Measurements from ENCODE around the gene NATD1. TPM values are rescaled to one million over a fixed set of nuclear protein-coding genes. Genes with fewer than 3 reads are reported as not detected.

Gene NATD1
- total RNA-seq, 1 experiment from 2014 or later = 7.3 TPM

GRCh38 chr17:21272250-21272649 is 19.0 kb upstream of the NATD1 start:
- H3K27me3 ChIP-seq (ENCODE audit: insufficient read depth, low read length) = peaks cover 4% of the 10 kb centered on the region; the same call in 1 of the 2 replicates
- Mint-ChIP-seq H3K4me3 (no peak overlapping the region), H3K9me3 (no peaks in the 10 kb centered on the region), H3K4me1 (peaks cover 9% of the 10 kb centered on the region in 2 experiments), H3K36me3 (ENCODE audit: insufficient read depth in 1 of 3, low read depth in 3 of 3) (no peaks in the 10 kb centered on the region; a peak in 1 of 7 replicates), H3K27ac (no peak overlapping the region; a peak in 1 of 7 replicates), H3K27me3 (ENCODE audit: low read depth) (peaks cover 31% of the 10 kb centered on the region)
- no peak overlapping the region for H3K27ac ChIP-seq (ENCODE audit: insufficient read length, low read depth, low read length)
- no peaks in the 10 kb centered on the region for H3K79me2 ChIP-seq (ENCODE audit: insufficient read depth, low read length)
- no peaks in the 10 kb centered on the region for H3K79me1 ChIP-seq (ENCODE audit: insufficient read depth, low read depth, low read length, poor library complexity, severe bottlenecking)
- peaks cover 14% of the 10 kb centered on the region for H3K23me2 ChIP-seq (ENCODE audit: insufficient read length, low read depth, low read length, poor library complexity, severe bottlenecking)
- no peak overlapping the region for H4K8ac ChIP-seq (replicated peaks; ENCODE audit: insufficient read length, low read depth, low read length)
- H2BK15ac ChIP-seq (ENCODE audit: low read depth, low read length) = no peak overlapping the region
- H3K14ac ChIP-seq (ENCODE audit: insufficient read depth, low read length) = no peak overlapping the region
- H2AFZ ChIP-seq (ENCODE audit: low read length) = no peak overlapping the region
- H4K5ac ChIP-seq (ENCODE audit: insufficient read length, low read depth, low read length) = no peak overlapping the region
- no peaks in the 10 kb centered on the region for H3K9me3 ChIP-seq (ENCODE audit: control insufficient read depth, low read depth, low read length)
- TF ChIP-seq, protein P1, sequence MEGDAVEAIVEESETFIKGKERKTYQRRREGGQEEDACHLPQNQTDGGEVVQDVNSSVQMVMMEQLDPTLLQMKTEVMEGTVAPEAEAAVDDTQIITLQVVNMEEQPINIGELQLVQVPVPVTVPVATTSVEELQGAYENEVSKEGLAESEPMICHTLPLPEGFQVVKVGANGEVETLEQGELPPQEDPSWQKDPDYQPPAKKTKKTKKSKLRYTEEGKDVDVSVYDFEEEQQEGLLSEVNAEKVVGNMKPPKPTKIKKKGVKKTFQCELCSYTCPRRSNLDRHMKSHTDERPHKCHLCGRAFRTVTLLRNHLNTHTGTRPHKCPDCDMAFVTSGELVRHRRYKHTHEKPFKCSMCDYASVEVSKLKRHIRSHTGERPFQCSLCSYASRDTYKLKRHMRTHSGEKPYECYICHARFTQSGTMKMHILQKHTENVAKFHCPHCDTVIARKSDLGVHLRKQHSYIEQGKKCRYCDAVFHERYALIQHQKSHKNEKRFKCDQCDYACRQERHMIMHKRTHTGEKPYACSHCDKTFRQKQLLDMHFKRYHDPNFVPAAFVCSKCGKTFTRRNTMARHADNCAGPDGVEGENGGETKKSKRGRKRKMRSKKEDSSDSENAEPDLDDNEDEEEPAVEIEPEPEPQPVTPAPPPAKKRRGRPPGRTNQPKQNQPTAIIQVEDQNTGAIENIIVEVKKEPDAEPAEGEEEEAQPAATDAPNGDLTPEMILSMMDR (conservative IDR thresholded peaks at IDR 0.05) = no peak
- H3K4me1 ChIP-seq (ENCODE audit: insufficient read depth, low read length) = peaks cover 2% of the 10 kb centered on the region; the same call in 1 of the 2 replicates
- no peak overlapping the region for H3K18ac ChIP-seq (ENCODE audit: insufficient read length, low read depth, low read length)
- H2BK120ac ChIP-seq (ENCODE audit: low read depth, low read length, poor library complexity, severe bottlenecking) = no peak overlapping the region
- H2BK12ac ChIP-seq (ENCODE audit: insufficient read length, low read depth, low read length) = no peak overlapping the region
- no CpG with 5 or more reads among the region's 3 CpGs for WGBS (ENCODE audit: extremely low coverage, insufficient read length, low lambda C conversion rate)
- H2BK20ac ChIP-seq (ENCODE audit: low read depth, low read length, poor library complexity, severe bottlenecking) = no peak overlapping the region
- H2AK5ac ChIP-seq (ENCODE audit: insufficient read length, low read length) = no peak overlapping the region
- H3K4me2 ChIP-seq (ENCODE audit: insufficient read depth, insufficient read length, low read length) = no peak overlapping the region
- H3K9ac ChIP-seq (ENCODE audit: extremely low read depth, insufficient read length, low read length) = no peak overlapping the region
- H4K91ac ChIP-seq (ENCODE audit: insufficient read length, low read depth, low read length) = no peak overlapping the region
- no peak overlapping the region for H3T11ph ChIP-seq (ENCODE audit: low read length)
- H3K23ac ChIP-seq (ENCODE audit: insufficient read length, low read depth, low read length) = no peak overlapping the region
- no peak overlapping the region for H3K56ac ChIP-seq (ENCODE audit: insufficient read length, low read depth, low read length)
- H3K4ac ChIP-seq (ENCODE audit: low read depth, low read length) = no peak overlapping the region
- no peak overlapping the region for H2BK5ac ChIP-seq (ENCODE audit: insufficient read length, low read length)
- no peaks in the 10 kb centered on the region for H4K20me1 ChIP-seq (ENCODE audit: control insufficient read depth, insufficient read depth, insufficient read length)
- no peak for DNase-seq
